ENCODE measurements around the gene TMEM17.
"Not testable (repeated sequence)": the region's sequence is repeated elsewhere in the genome, so short reads cannot be mapped to it uniquely, and the experiment has no call there.

The TMEM17 gene

DNA sequence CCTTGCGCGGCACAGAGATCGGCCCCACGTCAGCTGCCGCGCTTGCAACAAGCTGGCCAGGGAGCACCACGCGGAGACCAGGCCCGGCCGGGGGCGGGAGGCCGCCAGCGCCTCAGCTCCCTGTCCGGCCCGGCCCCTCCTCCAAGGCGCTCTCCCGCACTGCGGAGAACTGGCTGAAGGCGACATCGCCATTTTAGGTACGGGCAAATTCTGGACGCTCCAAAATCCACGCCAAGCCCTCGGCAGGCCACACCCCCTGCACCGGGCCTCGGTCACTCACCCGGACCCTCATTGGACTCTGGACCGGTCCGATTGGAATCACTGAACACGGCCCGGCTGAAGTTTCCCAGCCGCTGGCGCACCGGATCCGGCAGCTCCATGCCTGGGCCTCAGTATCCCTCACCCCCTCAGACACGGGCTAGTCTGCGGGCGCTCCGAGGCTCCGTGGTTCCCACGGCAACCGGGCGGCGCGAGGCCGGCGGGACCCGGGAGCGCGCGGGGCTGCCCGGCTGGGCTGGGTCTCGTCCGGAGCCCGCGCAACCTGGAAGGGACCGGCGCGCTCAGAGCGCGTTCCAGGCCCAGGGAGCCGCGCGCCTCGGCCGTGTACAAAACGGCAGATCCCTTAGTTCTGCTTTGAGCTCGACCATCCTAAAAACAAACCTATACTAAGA is at the start of gene TMEM17:
Gene TMEM17, minus strand, starts transcription at position 446 of the 671 bp plus-strand sequence. Its CDS starts 66 bp downstream, at position 380.
- DNase-seq (ENCODE audit: low read depth) = peak; percentile 88

DNA sequence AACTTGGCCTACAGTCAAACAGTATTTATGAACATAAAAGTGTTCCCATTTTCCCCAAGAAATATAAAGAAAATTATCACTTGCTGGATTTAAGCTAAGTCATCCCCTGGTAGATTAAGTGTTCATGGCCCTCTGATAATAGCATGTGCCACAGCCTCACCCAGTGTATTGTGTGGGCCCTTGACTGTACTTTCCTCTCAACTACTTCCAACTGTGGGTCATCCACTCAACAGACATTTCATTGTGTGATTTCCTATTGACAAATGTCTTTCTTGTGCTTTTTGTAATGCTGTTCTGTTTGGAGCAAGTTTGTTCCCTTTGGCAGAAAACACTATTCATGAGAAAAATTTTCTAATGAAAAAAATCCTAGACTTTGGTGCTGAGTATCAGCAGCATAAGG is 48.4 kb upstream of the TMEM17 start:
- DNase-seq (ENCODE audit: low read depth) = no peak

DNA sequence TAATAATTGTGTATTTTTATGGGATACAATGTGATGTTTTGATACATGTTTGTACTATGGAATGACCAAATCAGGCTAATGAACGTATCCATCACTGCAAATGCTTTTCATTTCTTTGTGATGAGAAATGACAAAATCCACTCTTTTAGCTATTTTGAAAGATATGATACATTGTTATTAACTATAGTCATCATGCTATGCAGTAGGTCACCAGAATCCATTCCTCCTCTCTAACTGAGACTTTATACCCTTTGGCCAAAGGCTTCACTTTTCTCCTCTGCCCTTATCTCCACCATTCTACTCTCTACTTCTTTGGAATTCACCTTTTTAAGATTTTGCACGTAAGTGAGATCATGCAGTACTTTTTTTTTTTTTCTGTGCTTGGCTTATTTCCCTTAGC is 44.5 kb upstream of the TMEM17 start:
- peak; percentile 26 for DNase-seq (ENCODE audit: low read depth)

DNA sequence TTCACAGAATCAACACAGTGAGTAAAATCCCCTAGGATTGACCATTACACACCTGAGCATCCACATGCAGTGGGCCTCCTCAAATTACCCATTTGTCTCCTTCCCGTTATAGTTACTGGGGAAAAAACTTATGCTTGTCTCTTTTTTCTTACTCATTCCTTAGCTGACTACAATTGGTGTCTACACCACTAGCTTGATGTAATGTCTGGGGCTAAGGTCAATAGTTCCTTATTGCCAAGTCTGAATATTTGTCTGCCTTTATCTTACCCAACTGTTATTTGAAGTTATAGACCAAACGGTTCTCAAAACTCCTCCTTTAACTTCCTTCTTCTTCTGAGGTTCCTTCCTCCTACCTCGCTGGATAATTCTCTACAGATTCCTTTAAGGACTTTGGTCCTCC is 41.9 kb upstream of the TMEM17 start:
- DNase-seq (ENCODE audit: low read depth) = no peak

GRCh38 chr2:62545261-62545660 is 39.3 kb upstream of the TMEM17 start:
- DNase-seq (ENCODE audit: low read depth) = no peak

- DNase-seq (ENCODE audit: low read depth) = no peak
These were observed 34.6 kb upstream of the TMEM17 start for GRCh38 chr2:62540408-62541168.

DNA sequence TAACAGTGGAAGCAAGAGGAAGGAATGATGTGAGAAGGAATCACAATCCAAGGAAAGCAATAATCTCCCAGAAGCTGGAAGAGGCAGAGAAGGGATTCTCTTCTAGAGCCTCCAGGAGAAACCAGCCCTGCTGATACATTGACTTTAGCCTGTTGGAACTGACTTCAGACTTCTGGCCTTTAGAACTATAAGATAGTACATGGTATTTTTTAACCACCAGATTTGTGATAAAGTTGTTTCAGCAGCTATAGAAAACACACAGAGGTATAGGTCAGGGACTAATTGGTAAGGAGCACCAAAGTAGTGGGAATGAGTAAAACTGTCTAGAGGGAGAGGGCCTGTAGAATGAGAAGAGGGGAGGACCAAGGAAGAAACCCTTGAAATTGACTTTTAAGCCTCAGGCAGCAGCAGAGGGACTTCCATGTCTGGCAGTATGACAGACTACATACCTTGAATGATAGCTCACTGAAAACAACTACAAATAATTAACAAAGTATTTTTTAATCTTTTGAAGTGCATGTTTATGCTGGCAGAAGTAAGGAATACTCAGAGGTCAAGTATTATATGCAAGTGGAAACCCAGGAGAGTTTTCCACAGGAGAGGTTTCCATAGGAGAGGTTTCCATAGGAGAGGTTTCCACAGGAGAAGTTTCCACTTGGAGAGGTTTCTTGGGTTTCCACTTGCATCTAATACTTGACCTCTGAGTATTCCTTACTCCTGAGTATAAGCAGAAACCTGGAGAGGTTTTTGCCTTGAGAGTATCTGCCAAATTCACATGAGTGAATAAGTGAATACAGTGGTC is 33.8 kb upstream of the TMEM17 start:
- no peak for DNase-seq (ENCODE audit: low read depth)

GRCh38 chr2:62538756-62539155 is 32.8 kb upstream of the TMEM17 start:
- DNase-seq (ENCODE audit: low read depth) = no peak

GRCh38 chr2:62537814-62538213 is 31.8 kb upstream of the TMEM17 start:
- DNase-seq (ENCODE audit: low read depth) = no peak

GRCh38 chr2:62536873-62537547 is 31.0 kb upstream of the TMEM17 start:
- DNase-seq (ENCODE audit: low read depth) = no peak

GRCh38 chr2:62535521-62535920 is 29.5 kb upstream of the TMEM17 start:
- DNase-seq (ENCODE audit: low read depth) = not testable (repeated sequence)

GRCh38 chr2:62531594-62531993 is 25.6 kb upstream of the TMEM17 start:
- no peak for DNase-seq (ENCODE audit: low read depth)

GRCh38 chr2:62529758-62530157 is 23.8 kb upstream of the TMEM17 start:
- no peak for DNase-seq (ENCODE audit: low read depth)

GRCh38 chr2:62527478-62528210 is 21.6 kb upstream of the TMEM17 start:
- no peak for DNase-seq (ENCODE audit: low read depth)

- DNase-seq (ENCODE audit: low read depth) = no peak
These were observed 20.8 kb upstream of the TMEM17 start for GRCh38 chr2:62526531-62527381.

GRCh38 chr2:62525549-62526269 is 19.7 kb upstream of the TMEM17 start:
- DNase-seq (ENCODE audit: low read depth) = no peak

- no peak for DNase-seq (ENCODE audit: low read depth)
These were observed 18.4 kb upstream of the TMEM17 start for GRCh38 chr2:62524293-62524941.

DNA sequence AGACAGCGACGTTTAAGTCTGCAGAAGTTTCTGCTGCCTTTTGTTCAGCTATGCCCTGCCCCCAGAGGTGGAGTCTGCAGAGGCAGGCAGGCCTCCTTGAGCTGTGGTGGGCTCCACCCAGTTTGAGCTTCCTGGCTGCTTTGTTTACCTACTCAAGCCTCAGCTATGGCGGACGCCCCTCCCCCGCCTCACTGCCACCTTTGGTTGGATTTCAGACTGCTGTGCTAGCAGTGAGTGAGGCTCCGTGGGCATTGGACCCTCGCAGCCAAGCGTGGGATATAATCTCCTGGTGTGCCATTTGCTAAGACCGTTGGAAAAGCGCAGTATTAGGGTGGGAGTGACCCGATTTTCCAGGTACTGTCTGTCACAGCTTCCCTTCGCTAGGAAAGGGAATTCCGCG is 15.1 kb upstream of the TMEM17 start:
- DNase-seq (ENCODE audit: low read depth) = not testable (repeated sequence)

GRCh38 chr2:62512384-62512783 is 6.4 kb upstream of the TMEM17 start:
- DNase-seq (ENCODE audit: low read depth) = no peak

Measured in amniotic epithelial cell (primary cell).